Caco-2 (cell line): ENCODE measurements around the gene PTPRN2. TPM values are rescaled to one million over a fixed set of nuclear protein-coding genes. Genes with fewer than 3 reads are reported as not detected.
A peak's percentile ranks its signal among the peaks of the same experiment; 100 is the strongest.

Source experiments
- BruUV-seq: library from RNA; stranded (reverse); fragments of 400-500 nt; replicated peaks from 2 replicates; lab custom pipeline; 2021; lab: Mats Ljungman, UMichigan
- CTCF ChIA-PET: fragments of 300-600 bp; sonication (Branson Sonifier 250); formaldehyde crosslinking; loops from one replicate; lab custom pipeline; 2022; ENCODE audit warnings: antibody characterized with exemption; lab: Charles Lee
- POLR2A ChIA-PET: fragments of 300-600 bp; sonication (Branson Sonifier 250); formaldehyde crosslinking; loops from one replicate; lab custom pipeline; 2022; ENCODE audit warnings: antibody characterized with exemption; lab: Charles Lee
- DNase-seq, 2 experiments: peaks; one replicate each; pipeline versions ENCODE4 v3.0.0 to v3.0.0-alpha.2; 2020 to 2022
- H3K27me3 ChIP-seq: replicated peaks from 2 replicates; pipeline ENCODE4 v1.6.0; 2011; ENCODE audit warnings: low read length; ENCODE audit not compliant: control insufficient read depth, insufficient read depth
- H3K36me3 ChIP-seq: 2 replicates; pipeline ENCODE4 v1.5.1; 2011; ENCODE audit warnings: low read length; ENCODE audit not compliant: control insufficient read depth, insufficient read depth
- H3K4me1 ChIP-seq: fragments of 250-450 bp; sonication (Bioruptor Pico); 2 replicates; pipeline ENCODE4 v1.5.1; 2020; ENCODE audit warnings: mild to moderate bottlenecking
- H3K4me3 ChIP-seq: 2 replicates; pipeline ENCODE4 v1.5.1; 2011; ENCODE audit warnings: low read depth, mild to moderate bottlenecking, control low read depth, low read length
- H3K9me3 ChIP-seq: fragments of 250-450 bp; sonication (Bioruptor Pico); 2 replicates; pipeline ENCODE4 v1.5.1; 2020; ENCODE audit warnings: mild to moderate bottlenecking, moderate library complexity
- H3K27ac Mint-ChIP-seq: one replicate; pipeline ENCODE4 v1.8.0; 2022; ENCODE audit warnings: mixed read lengths; ENCODE audit not compliant: unreplicated experiment
- H3K27me3 Mint-ChIP-seq: one replicate; pipeline ENCODE4 v1.8.0; 2022; ENCODE audit warnings: mixed read lengths; ENCODE audit not compliant: insufficient read depth, unreplicated experiment
- H3K36me3 Mint-ChIP-seq: one replicate; pipeline ENCODE4 v1.8.0; 2022; ENCODE audit warnings: mild to moderate bottlenecking, mixed read lengths; ENCODE audit not compliant: insufficient read depth, unreplicated experiment
- H3K4me1 Mint-ChIP-seq: one replicate; pipeline ENCODE4 v1.8.0; 2022; ENCODE audit warnings: low read depth, mixed read lengths; ENCODE audit not compliant: unreplicated experiment
- H3K4me3 Mint-ChIP-seq: one replicate; pipeline ENCODE4 v1.8.0; 2022; ENCODE audit warnings: mild to moderate bottlenecking, moderate library complexity, mixed read lengths; ENCODE audit not compliant: unreplicated experiment
- H3K9me3 Mint-ChIP-seq: one replicate; pipeline ENCODE4 v1.8.0; 2022; ENCODE audit warnings: mixed read lengths; ENCODE audit not compliant: unreplicated experiment
- intact Hi-C: fragments of 100-400 bp; cut with micrococcal nuclease; formaldehyde crosslinking; loops from one replicate; pipeline ENCODE4 v1.10.0; 2022; ENCODE audit not compliant: unreplicated experiment
- total RNA-seq: library from RNA; stranded (reverse); gene quantifications from 2 replicates; pipeline ENCODE4 v1.2.3, GENCODE V29; 2022
- TF ChIP-seq, protein P1 (sequence below), 2 experiments: fragments of 200-600 bp in 1 of 2; IDR thresholded peaks; 1 replicate in 1 of 2; 2 replicates in 1 of 2; pipeline versions ENCODE4 v1.5.1 to v1.8.0; 2011 to 2022; ENCODE audit warnings: antibody characterized with exemption in 1 of 2, control low read depth in 1 of 2, inconsistent platforms in 1 of 2, low read depth in 1 of 2, low read length in 1 of 2, mild to moderate bottlenecking in 1 of 2, moderate library complexity in 1 of 2; ENCODE audit not compliant: insufficient read depth in 1 of 2, severe bottlenecking in 1 of 2, unreplicated experiment in 1 of 2

The PTPRN2 gene
- total RNA-seq, 1 experiment from 2014 or later: 1.4 TPM

DNA sequence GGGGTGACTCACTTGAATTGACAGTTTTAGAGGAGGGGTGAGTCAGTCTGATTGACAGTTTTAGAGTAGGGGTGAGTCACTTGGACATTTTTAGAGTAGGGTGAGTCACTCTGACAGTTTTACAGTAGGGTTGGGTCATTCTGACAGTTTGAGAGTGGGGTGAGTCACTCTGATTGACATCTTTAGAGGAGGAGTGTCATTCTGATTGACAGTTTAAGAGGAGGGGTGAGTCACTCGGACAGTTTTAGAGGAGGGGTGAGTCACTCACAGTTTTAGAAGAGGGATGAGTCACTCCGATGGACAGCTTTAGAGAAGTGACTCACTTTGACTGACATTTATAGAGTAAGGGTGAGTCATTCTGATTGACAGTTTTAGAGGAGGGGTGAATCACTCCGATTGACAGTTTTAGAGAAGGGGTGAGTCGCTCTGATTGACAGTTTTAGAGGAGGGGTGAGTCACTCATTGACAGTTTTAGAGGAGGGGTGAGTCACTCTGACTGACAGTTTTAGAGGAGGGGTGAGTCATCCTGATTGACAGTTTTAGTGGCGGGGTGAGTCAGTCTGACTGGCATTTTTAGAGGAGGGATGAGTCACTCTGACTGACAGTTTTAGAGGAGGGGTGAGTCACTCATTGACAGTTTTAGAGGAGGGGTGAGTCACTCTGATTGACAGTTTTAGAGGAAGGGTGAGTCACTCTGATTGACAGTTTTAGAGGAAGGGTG lies 655.0 kb downstream of the PTPRN2 start:
- TF ChIP-seq, protein P1, sequence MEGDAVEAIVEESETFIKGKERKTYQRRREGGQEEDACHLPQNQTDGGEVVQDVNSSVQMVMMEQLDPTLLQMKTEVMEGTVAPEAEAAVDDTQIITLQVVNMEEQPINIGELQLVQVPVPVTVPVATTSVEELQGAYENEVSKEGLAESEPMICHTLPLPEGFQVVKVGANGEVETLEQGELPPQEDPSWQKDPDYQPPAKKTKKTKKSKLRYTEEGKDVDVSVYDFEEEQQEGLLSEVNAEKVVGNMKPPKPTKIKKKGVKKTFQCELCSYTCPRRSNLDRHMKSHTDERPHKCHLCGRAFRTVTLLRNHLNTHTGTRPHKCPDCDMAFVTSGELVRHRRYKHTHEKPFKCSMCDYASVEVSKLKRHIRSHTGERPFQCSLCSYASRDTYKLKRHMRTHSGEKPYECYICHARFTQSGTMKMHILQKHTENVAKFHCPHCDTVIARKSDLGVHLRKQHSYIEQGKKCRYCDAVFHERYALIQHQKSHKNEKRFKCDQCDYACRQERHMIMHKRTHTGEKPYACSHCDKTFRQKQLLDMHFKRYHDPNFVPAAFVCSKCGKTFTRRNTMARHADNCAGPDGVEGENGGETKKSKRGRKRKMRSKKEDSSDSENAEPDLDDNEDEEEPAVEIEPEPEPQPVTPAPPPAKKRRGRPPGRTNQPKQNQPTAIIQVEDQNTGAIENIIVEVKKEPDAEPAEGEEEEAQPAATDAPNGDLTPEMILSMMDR (IDR thresholded peaks at IDR 0.05; ENCODE audit: insufficient read depth in 1 of 2, low read depth in 1 of 2, low read length in 1 of 2, severe bottlenecking in 1 of 2, unreplicated experiment in 1 of 2): no peak
- Histone ChIP-seq H3K4me3 (no peak overlapping the region), H3K4me1 (no peaks in the 10 kb centered on the region), H3K36me3 (no peaks in the 10 kb centered on the region), H3K9me3 (peaks cover 18% of the 10 kb centered on the region), H3K27me3 (no peaks in the 10 kb centered on the region)
- Mint-ChIP-seq H3K27ac (no peak overlapping the region), H3K4me1 (no peaks in the 10 kb centered on the region), H3K36me3 (peaks cover 21% of the 10 kb centered on the region), H3K4me3 (peak overlapping the region; percentile 27), H3K27me3 (no peaks in the 10 kb centered on the region), H3K9me3 (peaks cover 59% of the 10 kb centered on the region)
- CTCF ChIA-PET: no interaction called here
- BruUV-seq: no TSS peak
- intact Hi-C loops: no loop called here
- POLR2A ChIA-PET: no interaction called here
- no peak for DNase-seq

DNA sequence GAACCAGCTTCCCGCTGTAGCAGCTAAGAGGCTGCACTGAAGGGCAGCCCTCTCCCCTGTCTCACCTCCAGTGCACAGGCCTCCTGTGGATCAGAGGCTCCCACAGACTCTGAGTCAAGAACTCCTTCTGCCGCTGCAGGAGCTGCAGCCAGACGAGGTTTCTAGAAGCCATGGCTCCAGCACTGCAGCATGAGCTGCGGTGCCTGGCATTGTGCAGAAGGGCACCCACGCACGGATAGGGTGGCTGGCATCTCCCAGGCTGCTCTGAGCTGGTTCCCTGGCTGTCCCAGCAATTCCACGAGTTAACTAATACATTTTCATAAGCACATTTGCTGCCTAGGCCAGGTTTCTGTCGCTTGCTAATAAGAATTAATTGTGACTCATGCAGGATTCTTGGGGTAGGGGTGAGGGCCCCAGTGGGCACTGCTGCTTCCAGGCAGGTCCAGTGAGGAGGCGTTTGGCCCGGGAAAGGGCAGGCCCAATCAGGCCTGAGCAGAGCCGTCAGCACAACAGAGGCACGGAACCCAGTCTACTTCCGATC lies 656.6 kb downstream of the PTPRN2 start:
- no TSS peak for BruUV-seq
- H3K36me3 ChIP-seq: no peaks in the 10 kb centered on the region
- Mint-ChIP-seq H3K36me3 (peaks cover 21% of the 10 kb centered on the region), H3K9me3 (peaks cover 55% of the 10 kb centered on the region), H3K27me3 (no peaks in the 10 kb centered on the region), H3K27ac (no peak overlapping the region), H3K4me3 (no peak overlapping the region), H3K4me1 (no peaks in the 10 kb centered on the region)
- DNase-seq: no peak
- H3K4me3 ChIP-seq: no peak overlapping the region
- TF ChIP-seq, protein P1 (IDR thresholded peaks at IDR 0.05; ENCODE audit: insufficient read depth in 1 of 2, low read depth in 1 of 2, low read length in 1 of 2, severe bottlenecking in 1 of 2, unreplicated experiment in 1 of 2): no peak
- H3K9me3 ChIP-seq: peaks cover 15% of the 10 kb centered on the region
- ChIA-PET CTCF (no interaction called here), POLR2A (no interaction called here)
- H3K27me3 ChIP-seq: no peaks in the 10 kb centered on the region
- H3K4me1 ChIP-seq: no peaks in the 10 kb centered on the region
- intact Hi-C loops: no loop called here

DNA sequence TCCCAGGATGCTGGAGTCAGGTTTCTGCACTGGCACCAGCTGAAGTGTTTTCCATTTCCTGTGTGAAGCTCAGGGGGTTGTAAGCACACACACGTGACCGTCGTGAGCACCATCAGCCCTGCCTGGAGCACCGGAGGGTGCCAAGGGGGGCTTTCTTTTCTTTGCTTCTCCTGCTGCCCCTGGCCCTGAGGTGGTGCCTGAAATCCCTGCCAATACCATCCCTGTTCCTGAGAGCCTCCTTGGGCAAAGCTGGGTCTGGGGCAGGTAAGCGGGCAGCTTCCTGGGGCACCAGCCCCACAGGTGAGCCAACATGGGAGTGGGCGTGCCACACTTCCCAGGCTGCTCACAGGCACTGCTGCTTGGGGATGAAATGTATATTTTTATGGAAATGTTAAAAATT lies 657.2 kb downstream of the PTPRN2 start:
- H3K4me1 ChIP-seq: no peaks in the 10 kb centered on the region
- H3K9me3 ChIP-seq: peaks cover 15% of the 10 kb centered on the region
- H3K9me3 Mint-ChIP-seq: peaks cover 52% of the 10 kb centered on the region
- H3K27ac Mint-ChIP-seq: no peak overlapping the region
- ChIA-PET CTCF (no interaction called here), POLR2A (no interaction called here)
- peaks cover 19% of the 10 kb centered on the region for H3K36me3 Mint-ChIP-seq
- H3K27me3 Mint-ChIP-seq: no peaks in the 10 kb centered on the region
- no peak for DNase-seq
- H3K4me1 Mint-ChIP-seq: no peaks in the 10 kb centered on the region
- no peaks in the 10 kb centered on the region for H3K36me3 ChIP-seq
- no TSS peak for BruUV-seq
- no peak overlapping the region for H3K4me3 ChIP-seq
- intact Hi-C loops: no loop called here
- TF ChIP-seq, protein P1 (IDR thresholded peaks at IDR 0.05; ENCODE audit: insufficient read depth in 1 of 2, low read depth in 1 of 2, low read length in 1 of 2, severe bottlenecking in 1 of 2, unreplicated experiment in 1 of 2): no peak
- H3K4me3 Mint-ChIP-seq: no peak overlapping the region
- H3K27me3 ChIP-seq: no peaks in the 10 kb centered on the region
